Stomach (tissue), 9 donors: Measurements from ENCODE around the gene TBC1D20. TPM values are rescaled to one million over a fixed set of nuclear protein-coding genes. Genes with fewer than 3 reads are reported as not detected.
"Not testable (repeated sequence)": the region's sequence is repeated elsewhere in the genome, so short reads cannot be mapped to it uniquely, and the experiment has no call there.

Experiments used
- DNase-seq, 2 donors: peaks; one replicate each; pipeline versions ENCODE4 v3.0.0 to v3.0.0-alpha.2; 2013 to 2019
- H3K27ac ChIP-seq, 5 donors: fragments of 200-600 bp in 4 of 5; sonication (generic) in 4 of 5; one replicate each; pipeline ENCODE4 v1.5.1; 2013 to 2019; ENCODE audit warnings: mild to moderate bottlenecking in 1 of 5, moderate library complexity in 1 of 5
- H3K27me3 ChIP-seq, 3 donors: fragments of 200-600 bp; sonication (generic); one replicate each; pipeline ENCODE4 v1.5.1; 2017 to 2019; ENCODE audit warnings: mixed run types in 1 of 3
- H3K36me3 ChIP-seq, 4 donors: fragments of 200-600 bp; sonication (generic); 1 replicate in 3 of 4; 2 replicates in 1 of 4; pipeline ENCODE4 v1.5.1; 2016 to 2019
- H3K4me1 ChIP-seq, 4 donors: fragments of 200-600 bp; sonication (generic); one replicate each; pipeline ENCODE4 v1.5.1; 2016 to 2019
- H3K4me3 ChIP-seq, 4 donors: fragments of 200-600 bp; sonication (generic) in 3 of 4; one replicate each; pipeline ENCODE4 v1.5.1; 2016 to 2019; ENCODE audit warnings: mild to moderate bottlenecking in 1 of 4
- H3K9me3 ChIP-seq, 4 donors: fragments of 200-600 bp; sonication (generic); one replicate each; pipeline ENCODE4 v1.5.1; 2016 to 2019
- CTCF ChIP-seq, 7 experiments: fragments of 450-650 bp in 4 of 7; fragments of 200-600 bp in 3 of 7; sonication (generic) in 3 of 7; IDR thresholded peaks; one replicate each; pipeline ENCODE4 v1.5.1; 2016 to 2019; ENCODE audit warnings: antibody characterized with exemption in 7 of 7, control low read depth in 2 of 7, mild to moderate bottlenecking in 1 of 7
- EP300 ChIP-seq: sonication (generic); formaldehyde crosslinking; IDR thresholded peaks from one replicate; pipeline ENCODE4 v1.6.1; 2017; ENCODE audit warnings: antibody characterized with exemption
- POLR2A ChIP-seq, 4 donors: fragments of 450-650 bp; IDR thresholded peaks; one replicate each; pipeline ENCODE4 v1.6.1; 2016; ENCODE audit warnings: antibody characterized with exemption in 4 of 4, control low read depth in 2 of 4, mild to moderate bottlenecking in 1 of 4, moderate library complexity in 1 of 4
- POLR2AphosphoS5 ChIP-seq, 3 donors: sonication (generic); formaldehyde crosslinking; IDR thresholded peaks; one replicate each; pipeline ENCODE4 v1.6.1; 2016; ENCODE audit warnings: antibody characterized with exemption in 3 of 3
- WGBS, 5 donors: extraction: QIAGEN DNeasy Blood & Tissue Kit in 3 of 5; methylation state at CpG; one replicate each; pipeline versions ENCODE4 v1.1.5 to v1.1.7; 2013 to 2018; 5-methylcytosine and 5-hydroxymethylcytosine counted together
- intact Hi-C: fragments of 100-400 bp; cut with DNase I; formaldehyde crosslinking; loops from one replicate; pipeline ENCODE4 v1.15.1; 2023; ENCODE audit warnings: low total_unique reads
- polyA plus RNA-seq, 3 donors: library from polyadenylated mRNA; stranded (reverse); fragments of 200-250 nt; gene quantifications; one replicate each; pipeline ENCODE4 v1.2.3, GENCODE V29; 2013
- total RNA-seq, 5 donors: library from RNA; depleted of rRNA; stranded (reverse); fragments of >200 nt; gene quantifications; one replicate each; pipeline versions ENCODE4 v1.1.0 to v1.2.3, GENCODE V29; 2014 to 2016
- donor health status: healthy with polysubstance abuse.
- donor health status: Bipolar disorder and iron deficiency.
- donor health status: healthy.

The TBC1D20 gene
- total and polyA plus RNA-seq, 8 donors, result 7.5 to 43.3 (median 21.7) TPM

- no peaks in the 10 kb centered on the region for H3K9me3 ChIP-seq
- 87 to 97% (median 96%) methylated on average over 9 of the region's 9 CpGs for WGBS, 5 donors
- DNase-seq, result no peak
- TF ChIP-seq POLR2A (IDR thresholded peaks at IDR 0.05) (no peak), EP300 (no peak), POLR2AphosphoS5 (IDR thresholded peaks at IDR 0.05) (no peak), CTCF (IDR thresholded peaks at IDR 0.05) (no peak)
- no peak overlapping the region for H3K27ac ChIP-seq
- no peaks in the 10 kb centered on the region for H3K27me3 ChIP-seq
- H3K36me3 ChIP-seq, result peaks cover 10 to 40% (median 34%) of the 10 kb centered on the region in 4 donors
- H3K4me3 ChIP-seq, result no peak overlapping the region
- H3K4me1 ChIP-seq, result peaks cover 6 to 21% (median 19%) of the 10 kb centered on the region in 4 donors
- intact Hi-C loops, result no loop called here
These were observed 63.1 kb downstream of the TBC1D20 start for GRCh38 chr20:399182-399707.

- intact Hi-C loops, result no loop called here
- Histone ChIP-seq H3K36me3 (peaks cover 10 to 56% (median 46%) of the 10 kb centered on the region in 4 donors), H3K4me3 (no peak overlapping the region), H3K27ac (peak overlapping the region; percentile 23 to 69 (median 62)), H3K4me1 (peaks cover 6 to 21% (median 19%) of the 10 kb centered on the region in 4 donors), H3K9me3 (no peaks in the 10 kb centered on the region), H3K27me3 (no peaks in the 10 kb centered on the region)
- no peak for TF ChIP-seq EP300
- no peak for TF ChIP-seq POLR2AphosphoS5 (IDR thresholded peaks at IDR 0.05)
- TF ChIP-seq POLR2A (IDR thresholded peaks at IDR 0.05), result no peak
- no peak for TF ChIP-seq CTCF (IDR thresholded peaks at IDR 0.05)
- 79 to 90% (median 89%) methylated on average over 6 of the region's 6 CpGs for WGBS, 5 donors
- no peak for DNase-seq
These were observed 64.7 kb downstream of the TBC1D20 start for GRCh38 chr20:397432-398237.

- peaks cover 10 to 64% (median 54%) of the 10 kb centered on the region in 4 donors for H3K36me3 ChIP-seq
- peak; percentile 69 to 73 for DNase-seq
- 37 to 58% (median 50%) methylated on average over 4 of the region's 4 CpGs for WGBS, 5 donors
- intact Hi-C loops, result no loop called here
- peak in 2 of 3 donors; percentile 34 to 49 for TF ChIP-seq POLR2AphosphoS5 (IDR thresholded peaks at IDR 0.05)
- no peak for TF ChIP-seq EP300
- TF ChIP-seq CTCF (IDR thresholded peaks at IDR 0.05), result no peak
- H3K27ac ChIP-seq, result peak overlapping the region; percentile 23 to 69 (median 62)
- no peaks in the 10 kb centered on the region for H3K27me3 ChIP-seq
- no peak overlapping the region for H3K4me3 ChIP-seq
- peaks cover 6 to 21% (median 17%) of the 10 kb centered on the region in 4 donors for H3K4me1 ChIP-seq
- no peaks in the 10 kb centered on the region for H3K9me3 ChIP-seq
These were observed 65.5 kb downstream of the TBC1D20 start for GRCh38 chr20:396619-397431.

GRCh38 chr20:396252-396618 is 66.1 kb downstream of the TBC1D20 start:
- DNase-seq, result no peak
- H3K27ac ChIP-seq, result peak overlapping the region; percentile 23 to 69 (median 62)
- intact Hi-C loops, result no loop called here
- 75 to 91% (median 83%) methylated on average over 19 to 24 of the region's 24 CpGs for WGBS, 5 donors
- H3K27me3 ChIP-seq, result no peaks in the 10 kb centered on the region
- peaks cover 6 to 21% (median 18%) of the 10 kb centered on the region in 4 donors for H3K4me1 ChIP-seq
- H3K9me3 ChIP-seq, result no peaks in the 10 kb centered on the region
- H3K4me3 ChIP-seq, result no peak overlapping the region
- no peak for TF ChIP-seq POLR2A (IDR thresholded peaks at IDR 0.05)
- no peak for TF ChIP-seq CTCF (IDR thresholded peaks at IDR 0.05)
- H3K36me3 ChIP-seq, result peaks cover 10 to 70% (median 60%) of the 10 kb centered on the region in 4 donors

GRCh38 chr20:393296-393695 is 69.0 kb downstream of the TBC1D20 start:
- H3K4me3 ChIP-seq, intact Hi-C loops, H3K9me3 ChIP-seq, H3K27me3 ChIP-seq, H3K27ac ChIP-seq, DNase-seq: not testable (repeated sequence)
- Histone ChIP-seq H3K4me1 (peaks cover 27 to 47% (median 43%) of the 10 kb centered on the region in 4 donors), H3K36me3 (peaks cover 10 to 96% (median 77%) of the 10 kb centered on the region in 4 donors)
- 87 to 100% (median 95%) methylated on average over 2 of the region's 2 CpGs for WGBS, 5 donors
